ENCODE measurements around the gene SMG7.

The SMG7 gene

DNA sequence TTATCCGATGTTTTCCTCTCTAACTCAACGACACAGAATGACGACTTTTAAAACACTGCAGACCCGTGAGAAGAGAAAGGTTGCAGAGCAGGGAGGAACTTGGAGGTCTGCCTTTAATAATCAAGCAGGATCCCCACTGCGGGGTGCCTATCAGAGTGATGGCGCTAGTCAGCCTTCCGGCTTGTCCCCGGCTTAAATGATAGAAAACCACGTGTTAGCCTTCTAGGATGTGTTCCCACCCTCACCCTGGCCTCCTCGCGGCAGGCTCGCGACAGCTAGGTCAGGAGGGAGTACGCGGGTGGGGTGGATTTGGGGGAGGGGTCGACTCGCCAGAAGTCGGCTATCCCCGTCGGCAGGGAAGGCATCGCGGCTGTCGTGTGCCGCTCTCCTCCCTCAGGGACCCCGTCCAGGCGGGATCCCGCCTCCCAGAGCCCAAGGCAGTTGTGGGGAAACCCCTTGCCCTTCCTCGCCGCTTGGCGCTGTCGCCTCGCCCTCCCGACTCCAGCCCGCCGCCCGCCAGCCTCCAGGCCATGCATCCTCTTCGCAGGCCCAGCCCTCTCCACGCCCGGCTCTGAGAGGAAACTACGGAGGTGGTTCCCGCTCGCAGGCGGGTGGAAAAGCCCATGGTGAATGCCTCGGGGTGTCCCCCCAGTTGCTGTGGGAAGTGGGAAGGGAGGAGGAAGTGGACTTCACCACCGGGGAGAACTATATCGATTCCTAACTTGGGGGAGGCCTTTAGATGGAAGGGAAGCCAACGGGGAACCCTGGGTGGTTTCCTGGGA lies 1.1 kb upstream of the SMG7 start:
- DNase-seq (ENCODE audit: low spot score): peak; percentile 91

DNA sequence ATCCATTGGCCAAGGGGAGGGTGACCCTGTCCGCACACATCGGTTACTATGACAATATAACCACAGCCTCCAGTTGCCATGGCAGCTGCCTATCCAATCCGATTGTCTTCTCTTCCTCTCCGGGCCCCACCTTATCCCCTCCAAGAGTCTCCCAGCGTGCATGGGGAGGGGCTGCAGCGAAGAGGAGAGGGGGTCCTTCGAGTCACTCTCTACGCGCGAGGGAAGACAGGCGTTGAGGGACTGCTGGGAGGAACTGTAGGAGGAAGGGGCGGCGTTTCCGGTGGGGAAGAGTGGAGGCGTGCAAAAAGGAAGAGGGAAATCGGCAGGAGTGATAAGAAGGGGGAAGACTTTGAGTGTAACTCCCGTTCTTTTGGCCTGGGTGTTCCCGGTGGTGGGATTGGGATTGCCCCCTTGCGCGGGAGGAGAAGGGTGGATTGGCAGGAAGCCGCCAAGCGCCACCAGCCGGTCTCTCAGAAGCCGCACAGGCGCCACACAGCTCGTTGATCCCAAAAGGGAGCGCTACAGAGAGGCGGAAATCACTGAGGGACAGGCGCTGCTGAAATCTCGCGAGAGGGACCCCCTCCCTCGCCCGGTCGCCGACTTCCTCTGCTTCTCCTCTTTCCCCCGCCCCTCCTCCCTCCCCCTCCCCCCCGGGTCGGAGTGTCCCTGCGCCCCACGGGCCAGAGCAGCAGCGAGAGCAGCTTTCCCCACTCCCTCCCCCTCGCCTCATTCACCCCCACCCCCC lies 384 bp upstream of the SMG7 start:
- DNase-seq (ENCODE audit: low spot score): peak; percentile 96

DNA sequence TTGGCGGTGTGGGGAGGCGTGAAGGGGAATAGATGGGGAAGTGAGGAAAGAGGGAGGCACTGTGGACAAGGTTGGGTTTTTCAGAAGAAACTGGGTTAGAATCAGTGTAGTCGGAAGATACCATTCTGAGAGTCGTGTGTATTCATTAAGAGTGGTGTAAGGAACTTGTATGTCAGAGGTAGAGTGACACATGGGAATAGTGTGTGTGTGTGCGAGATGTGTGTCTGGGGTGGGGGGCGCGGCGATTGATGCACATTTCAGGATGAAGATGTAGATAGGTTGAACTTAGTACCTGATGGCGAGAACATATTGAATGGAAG lies 878 bp downstream of the SMG7 start:
- no peak for DNase-seq (ENCODE audit: low spot score)

DNA sequence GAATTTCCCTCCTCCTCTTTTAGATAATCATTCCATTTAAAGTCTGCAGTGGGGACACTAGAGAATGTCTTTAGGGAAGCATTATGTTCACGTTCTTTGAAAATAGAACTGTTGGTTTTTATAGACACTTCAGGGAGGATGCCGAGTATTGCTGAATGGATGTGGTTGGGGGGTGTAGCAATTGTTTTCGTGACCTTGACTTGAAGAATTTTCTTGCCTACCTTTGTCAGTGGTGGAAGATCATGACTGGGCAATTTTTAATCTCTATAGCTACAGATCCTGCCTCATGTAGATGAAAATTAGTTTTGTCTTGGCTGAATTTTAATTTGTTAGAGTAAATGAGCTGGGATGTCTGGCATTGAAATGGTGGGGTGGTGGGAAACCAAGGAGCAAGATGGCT lies 3.8 kb downstream of the SMG7 start:
- DNase-seq (ENCODE audit: low spot score): no peak

DNA sequence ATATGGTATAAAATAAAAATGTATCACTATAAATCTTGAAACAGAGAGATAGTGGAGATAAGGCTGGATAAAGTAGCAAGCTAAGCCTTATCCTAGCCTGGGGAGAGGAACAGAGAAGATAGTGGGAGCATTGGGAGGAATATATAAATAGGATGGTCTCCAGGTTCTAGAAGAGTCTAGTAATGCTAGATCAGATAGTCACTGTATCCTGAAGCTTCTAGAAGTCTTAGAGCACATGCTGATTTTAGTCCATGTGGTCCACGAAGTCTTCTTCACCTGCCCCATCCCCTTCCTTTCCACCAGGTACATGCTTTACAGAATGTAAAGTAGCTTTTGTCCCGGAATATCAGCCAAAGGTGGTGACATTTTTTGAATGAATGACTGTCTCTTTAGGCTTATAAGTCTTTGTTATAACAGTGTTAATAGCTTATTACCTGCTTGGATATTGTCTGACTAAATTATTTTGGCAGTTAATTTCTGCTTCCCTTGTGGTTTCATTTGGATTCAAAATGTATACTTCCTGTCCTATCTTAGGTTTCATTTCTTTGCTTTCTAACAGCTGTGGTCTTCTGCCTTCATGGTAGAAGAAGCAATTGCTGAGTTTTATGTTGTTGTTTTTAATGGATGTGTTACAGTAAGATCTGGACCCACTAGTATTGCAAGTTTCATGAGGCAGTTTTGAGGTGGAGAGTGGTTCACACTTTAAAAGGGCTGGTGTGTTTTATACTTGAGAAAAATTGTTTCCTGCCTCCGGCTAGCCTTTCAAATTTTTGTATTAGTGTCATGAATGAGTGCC lies 5.9 kb downstream of the SMG7 start:
- no peak for DNase-seq (ENCODE audit: low spot score)

DNA sequence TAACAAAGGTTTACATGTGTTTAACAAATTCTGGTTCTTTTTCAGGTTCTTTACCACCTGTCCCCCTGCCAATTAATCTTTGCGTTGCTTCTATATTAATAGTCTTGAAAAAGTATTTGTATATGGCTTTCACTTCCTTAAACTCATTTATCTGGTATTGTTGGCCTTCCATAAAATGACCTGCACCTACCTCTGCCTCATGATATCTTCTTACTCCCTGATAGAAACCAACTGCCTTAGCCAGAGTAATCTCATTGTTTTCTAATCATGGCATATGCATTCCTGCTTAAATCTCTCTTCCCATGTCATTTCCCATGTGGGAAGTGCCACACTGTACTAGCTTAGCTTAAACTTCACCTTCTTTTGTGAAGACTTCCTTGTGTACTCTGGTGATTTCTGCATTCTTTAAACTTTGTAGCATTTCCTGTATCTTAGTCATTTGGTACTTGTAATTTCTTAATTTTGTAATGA lies 8.7 kb downstream of the SMG7 start:
- DNase-seq (ENCODE audit: low spot score): no peak

DNA sequence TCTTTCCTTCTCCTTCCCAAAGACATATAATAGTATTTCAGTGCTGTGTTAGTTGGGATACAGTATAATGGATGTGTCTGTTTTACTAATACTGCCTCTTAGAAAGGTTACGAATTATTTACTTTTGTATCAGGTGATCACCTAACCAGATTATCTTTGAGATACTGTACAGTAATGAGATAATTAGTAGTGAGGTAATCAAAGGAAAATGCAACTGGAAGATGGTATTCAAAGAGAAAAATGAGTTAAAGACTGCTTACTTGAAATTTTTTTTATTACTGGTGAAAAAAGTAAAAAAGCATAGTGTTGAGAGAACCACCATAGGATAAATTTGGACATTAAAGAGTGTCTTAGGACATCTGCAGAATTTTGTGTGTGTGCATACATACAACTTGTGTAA lies 10.9 kb downstream of the SMG7 start:
- no peak for DNase-seq (ENCODE audit: low spot score)

DNA sequence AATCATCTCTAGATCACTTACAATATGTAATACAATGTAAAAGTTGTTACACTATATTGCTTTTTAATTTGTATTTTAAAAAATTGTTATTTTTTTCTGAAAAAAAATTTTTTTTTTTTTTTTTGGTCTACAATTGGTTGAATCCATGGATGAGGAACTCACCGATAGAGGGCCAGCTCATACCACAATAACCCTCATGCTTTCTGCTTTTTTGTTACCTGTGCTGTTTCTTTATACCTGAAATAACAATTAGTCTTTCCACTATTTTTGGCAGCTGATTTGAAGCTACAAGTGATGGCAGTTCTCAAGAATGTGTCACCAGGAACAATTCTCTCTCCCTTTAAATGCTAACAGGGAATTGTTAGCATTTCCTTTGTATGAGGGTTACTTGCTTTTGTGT lies 12.0 kb downstream of the SMG7 start:
- no peak for DNase-seq (ENCODE audit: low spot score)

DNA sequence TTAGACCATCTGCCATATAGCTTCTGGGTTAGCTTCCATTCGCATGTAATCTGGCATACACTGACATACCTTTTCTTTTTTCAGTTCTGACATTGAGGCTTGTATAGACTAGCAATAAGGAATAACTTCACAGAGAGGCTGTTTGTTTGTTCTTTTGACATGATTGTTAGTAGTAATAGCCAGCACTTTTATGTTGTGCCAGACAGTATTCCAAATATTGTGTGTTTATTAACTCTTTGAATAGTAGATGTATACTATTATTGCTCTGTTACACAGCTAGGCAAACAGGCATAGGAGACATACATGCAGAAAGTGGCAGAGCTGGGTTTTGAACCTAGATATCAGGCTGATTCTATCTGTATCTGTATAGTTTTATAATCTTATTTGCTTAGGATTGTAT lies 12.6 kb downstream of the SMG7 start:
- no peak for DNase-seq (ENCODE audit: low spot score)

DNA sequence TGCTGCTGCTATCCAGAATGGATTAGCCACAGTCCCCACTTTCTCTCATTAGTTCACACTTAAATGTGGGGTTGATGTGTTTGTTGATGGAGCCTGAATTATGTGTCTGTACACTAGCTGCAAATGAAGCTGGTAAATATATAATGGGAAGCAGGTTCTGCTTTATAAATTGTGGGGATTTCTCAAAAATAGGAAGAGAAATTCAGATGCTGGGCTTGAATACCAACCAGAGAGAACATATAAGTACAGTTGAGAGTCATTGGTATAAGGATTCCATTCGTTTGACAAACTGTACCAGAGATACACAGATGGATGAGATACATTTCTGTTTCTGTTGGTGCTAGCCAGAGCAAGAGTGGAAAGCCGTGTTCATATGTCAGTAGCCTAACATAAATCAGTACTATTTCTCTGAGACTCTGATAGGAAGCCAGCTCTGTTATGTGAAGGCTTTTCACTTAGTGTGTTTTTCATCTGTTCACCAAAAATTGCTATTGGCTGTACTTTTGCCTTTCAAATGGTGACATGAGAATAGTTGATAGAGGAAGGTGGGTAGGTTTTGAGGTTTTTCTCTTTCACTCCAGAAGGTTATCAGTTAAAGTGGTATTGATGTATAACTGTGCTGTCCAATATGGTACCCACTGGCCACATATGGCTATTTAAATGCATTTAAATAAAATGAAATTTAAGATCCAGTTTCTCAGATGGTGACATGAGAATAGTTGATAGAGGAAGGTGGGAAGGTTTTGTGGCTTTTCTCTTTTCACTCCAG lies 15.6 kb downstream of the SMG7 start:
- no peak for DNase-seq (ENCODE audit: low spot score)

DNA sequence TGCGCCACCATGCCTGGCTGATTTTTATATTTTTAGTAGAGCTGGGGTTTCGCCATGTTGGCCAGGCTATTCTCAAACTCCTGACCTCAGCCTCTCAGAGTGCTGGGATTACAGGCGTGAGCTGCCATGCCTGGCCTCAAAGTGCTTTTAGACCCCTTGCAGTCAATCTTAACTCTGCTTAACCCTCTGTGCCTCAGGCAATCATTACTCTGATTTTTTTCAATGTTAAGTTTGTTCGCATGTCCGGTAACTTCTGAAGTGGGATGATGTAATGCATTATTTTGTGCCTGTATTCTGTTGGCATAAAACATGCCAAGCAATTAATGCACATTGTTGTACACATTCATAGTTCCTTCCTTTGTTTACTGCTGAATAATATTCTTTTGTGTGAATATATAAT lies 18.6 kb downstream of the SMG7 start:
- DNase-seq (ENCODE audit: low spot score): no peak

DNA sequence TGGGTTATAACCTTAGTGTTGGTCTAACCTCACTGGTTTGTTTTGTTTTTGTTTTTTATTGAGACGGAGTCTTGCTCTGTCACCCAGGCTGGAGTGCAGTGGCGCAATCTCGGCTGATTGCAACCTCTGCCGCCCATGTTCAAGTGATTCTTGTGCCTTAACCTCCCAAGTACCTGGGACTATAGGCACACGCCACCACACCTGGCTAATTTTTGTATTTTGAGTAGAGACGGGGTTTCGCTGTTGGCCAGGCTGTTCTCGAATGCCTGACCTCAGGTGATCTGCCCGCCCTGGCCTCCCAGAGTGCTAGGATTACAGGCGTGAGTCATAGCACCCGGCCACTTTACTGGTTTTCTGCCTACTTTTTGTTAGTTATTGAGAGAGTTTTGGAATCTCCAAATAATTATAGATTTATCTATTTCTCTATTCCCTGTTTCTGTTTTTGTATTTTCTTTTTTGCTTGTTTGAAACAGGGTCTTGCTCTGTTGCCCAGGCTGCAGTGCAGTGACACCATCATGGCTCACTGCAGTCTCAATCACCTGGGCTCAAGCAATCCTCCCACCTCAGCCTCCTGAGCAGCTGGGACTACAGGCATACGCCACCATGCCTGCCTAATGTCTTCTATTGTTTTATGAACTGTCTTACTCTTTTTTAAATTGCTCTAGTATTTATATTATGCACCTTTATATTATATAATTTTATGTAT lies 21.4 kb downstream of the SMG7 start:
- DNase-seq (ENCODE audit: low spot score): no peak

DNA sequence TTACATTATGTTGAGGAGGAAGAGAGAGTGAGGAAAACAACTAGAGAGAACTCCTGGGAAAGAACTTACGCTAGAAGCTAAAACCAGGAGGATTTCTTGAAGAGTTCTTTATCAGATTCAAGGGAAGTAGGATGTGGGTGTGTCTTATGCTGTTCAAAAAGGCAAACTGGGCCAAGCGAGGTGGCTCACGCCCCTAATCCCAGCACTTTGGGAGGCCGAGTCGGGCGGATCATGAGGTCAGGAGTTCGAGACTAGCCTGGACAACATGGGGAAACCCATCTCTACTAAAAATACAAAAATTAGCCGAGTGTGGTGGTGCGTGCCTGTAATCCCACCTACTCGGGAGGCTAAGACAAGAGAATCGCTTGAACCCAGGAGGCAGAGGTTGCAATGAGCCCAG lies 23.1 kb downstream of the SMG7 start:
- no peak for DNase-seq (ENCODE audit: low spot score)

DNA sequence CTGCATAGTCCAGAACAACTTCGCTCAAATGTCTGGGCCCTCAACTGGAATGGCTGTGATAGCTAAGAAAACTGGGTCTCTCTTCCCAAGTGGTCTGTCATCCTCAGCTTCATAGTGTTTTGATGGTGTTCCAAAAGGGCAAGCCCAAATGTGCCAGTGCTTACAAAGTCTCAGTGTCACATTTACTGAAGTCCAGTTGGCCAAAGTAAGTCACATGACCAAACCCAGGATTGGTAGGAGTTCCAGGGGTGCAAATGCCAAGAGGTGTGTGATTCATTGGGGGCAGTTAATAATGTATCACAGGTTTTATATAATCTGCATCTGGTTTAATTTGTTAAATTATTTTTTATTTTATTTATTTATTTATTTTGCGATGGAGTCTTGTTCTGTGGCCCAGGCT lies 24.9 kb downstream of the SMG7 start:
- no peak for DNase-seq (ENCODE audit: low spot score)

DNA sequence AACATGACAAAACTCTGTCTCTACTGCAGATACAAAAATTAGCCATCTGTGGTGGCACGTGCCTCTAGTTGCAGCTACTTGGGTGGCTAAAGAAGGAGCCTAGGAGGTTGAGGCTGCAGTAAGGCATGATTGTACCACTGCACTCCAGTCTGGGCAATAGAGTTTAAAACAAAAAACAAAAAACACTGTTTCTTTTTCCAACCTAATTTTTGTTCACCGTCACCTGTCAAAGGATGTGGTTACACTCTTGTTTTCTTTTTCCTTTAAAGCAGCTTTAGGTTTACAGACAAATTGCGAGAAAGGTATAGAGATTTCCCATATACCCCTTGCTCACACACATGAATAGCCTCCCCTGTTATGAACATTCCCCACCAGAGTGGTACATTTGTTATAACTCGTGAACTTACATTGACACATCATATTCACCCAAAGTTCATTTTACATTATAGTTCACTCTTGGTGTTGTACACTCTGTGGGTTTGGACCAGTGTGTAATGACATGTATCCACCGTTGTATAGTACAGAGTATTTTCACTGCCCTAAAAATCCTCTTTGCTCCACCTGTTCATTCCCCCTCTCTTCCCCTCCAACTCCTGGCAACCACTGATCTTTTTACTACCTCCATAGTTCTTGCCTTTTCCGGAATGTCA lies 26.2 kb downstream of the SMG7 start:
- no peak for DNase-seq (ENCODE audit: low spot score)

DNA sequence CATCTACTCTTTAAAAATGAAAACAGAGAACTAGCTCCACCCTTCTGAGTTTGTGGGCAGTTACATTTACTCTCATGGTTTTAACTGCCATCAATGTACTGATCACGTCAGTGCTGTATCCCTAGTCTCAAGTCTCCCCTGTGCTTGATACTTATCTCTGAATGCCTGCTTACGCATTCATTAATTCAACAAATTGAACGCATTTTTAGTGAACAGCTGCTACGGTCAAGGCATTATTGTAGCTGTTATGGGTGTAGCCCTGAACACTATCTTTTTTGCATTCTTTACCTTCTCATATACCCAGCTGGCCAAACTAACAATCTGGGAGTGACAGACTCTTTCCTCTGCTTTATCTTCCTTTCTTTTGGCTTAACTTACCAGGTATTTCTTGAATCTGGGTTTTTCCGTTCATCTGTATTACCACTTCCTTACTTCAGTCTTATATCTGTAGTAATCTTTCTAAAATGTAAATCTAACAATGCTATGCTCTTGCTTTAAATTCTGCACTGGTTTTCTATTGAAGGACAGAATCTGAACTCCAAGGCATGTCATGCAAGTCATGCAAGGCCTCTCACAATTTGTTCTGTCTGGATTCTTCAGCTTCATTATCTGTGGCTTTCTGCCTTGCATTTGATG lies 33.3 kb downstream of the SMG7 start:
- DNase-seq (ENCODE audit: low spot score): no peak

DNA sequence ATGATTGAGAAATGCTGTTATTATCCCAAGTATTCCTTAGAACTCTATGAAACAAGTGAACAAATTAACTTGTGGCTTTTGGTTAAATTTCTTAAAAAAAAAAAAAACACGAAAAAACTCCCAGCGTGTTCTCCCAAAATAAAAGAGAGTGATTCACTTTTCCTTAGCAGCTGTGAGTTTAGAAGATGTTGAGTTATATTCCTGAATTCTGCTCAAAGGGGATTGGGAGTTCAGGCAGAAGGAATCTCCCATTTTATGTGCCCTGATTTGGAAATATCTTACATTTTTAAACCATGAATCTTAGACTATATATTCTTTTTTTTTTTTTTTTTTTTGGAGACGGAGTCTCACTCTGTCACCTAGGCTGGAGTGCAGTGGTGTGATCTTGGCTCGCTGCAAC lies 34.3 kb downstream of the SMG7 start:
- no peak for DNase-seq (ENCODE audit: low spot score)

DNA sequence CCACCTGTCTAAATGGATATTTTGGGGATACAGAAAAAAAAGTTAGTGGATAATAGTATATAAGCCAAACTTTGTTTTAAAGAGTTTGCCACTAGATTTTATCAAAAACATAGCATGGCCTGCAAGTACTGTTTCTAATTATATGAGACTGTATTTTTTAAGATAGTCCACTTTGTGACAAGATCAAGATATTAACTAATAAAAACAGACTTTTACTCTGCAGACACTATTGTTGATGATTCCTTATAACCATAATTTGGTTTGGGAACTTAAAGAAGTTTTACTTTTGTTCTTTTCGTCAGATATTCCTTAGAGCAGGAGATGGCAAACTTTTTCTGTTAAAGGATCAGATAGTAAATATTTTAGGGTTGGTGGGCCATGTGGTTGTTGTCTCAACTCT lies 36.4 kb downstream of the SMG7 start:
- no peak for DNase-seq (ENCODE audit: low spot score)

DNA sequence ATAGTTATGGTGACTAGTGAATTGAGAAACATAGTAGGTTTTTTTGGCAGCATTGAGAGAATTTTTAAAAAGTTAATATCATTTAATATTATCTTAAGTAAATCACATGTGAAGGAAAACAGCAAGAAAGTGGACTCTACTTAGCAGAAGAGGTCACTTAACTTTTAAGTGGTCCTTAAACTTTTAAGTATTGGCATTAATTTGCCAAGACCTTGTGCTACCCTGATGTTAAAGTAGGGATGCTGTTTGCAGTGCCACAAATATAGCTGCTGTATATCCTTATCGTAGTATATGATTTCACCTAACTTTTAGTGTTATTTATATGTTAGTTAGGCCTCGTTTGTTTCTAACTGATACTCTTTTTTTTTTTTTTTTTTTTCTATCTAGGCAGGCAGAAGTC lies 40.2 kb downstream of the SMG7 start:
- no peak for DNase-seq (ENCODE audit: low spot score)

DNA sequence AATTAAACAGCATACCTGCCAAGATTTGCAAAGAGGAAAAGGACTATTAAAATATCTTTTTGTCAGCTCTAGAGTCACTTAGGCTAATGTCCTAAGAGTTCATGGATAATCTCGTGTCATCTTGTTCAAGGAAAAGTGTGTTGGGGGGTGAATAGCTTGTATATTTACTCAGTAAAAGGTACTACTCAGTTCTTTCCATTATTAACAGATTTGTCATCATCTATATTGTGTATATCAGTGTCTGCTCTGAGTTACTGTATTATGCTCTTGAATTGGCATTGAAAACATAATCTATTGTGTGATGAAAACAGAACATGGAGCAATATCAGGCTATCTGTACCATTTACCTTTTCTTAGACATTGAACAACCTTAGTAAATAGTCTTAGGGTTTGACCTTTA lies 41.9 kb downstream of the SMG7 start:
- no peak for DNase-seq (ENCODE audit: low spot score)

Measured in SW480 (cell line).